Trophoblast cell (in vitro differentiated cells and primary cell): ENCODE data around the gene ERBB2.

Source experiments
- DNase-seq, 2 donors: peaks; one replicate each; pipeline ENCODE4 v3.0.0-alpha.2; 2016
- H2AFZ ChIP-seq: 2 replicates; pipeline ENCODE4 v1.6.1; 2013; ENCODE audit warnings: low read length, moderate library complexity, mild to moderate bottlenecking; ENCODE audit not compliant: insufficient read depth, poor library complexity
- H2AK5ac ChIP-seq: 2 replicates; pipeline ENCODE4 v1.6.1; 2013; ENCODE audit warnings: mild to moderate bottlenecking, low read length
- H2BK120ac ChIP-seq: 2 replicates; pipeline ENCODE4 v1.6.1; 2013; ENCODE audit warnings: low read length, mild to moderate bottlenecking, moderate library complexity; ENCODE audit not compliant: insufficient read depth, poor library complexity
- H2BK12ac ChIP-seq: 2 replicates; pipeline ENCODE4 v1.6.1; 2013; ENCODE audit warnings: mild to moderate bottlenecking, low read length, moderate library complexity
- H2BK5ac ChIP-seq: 2 replicates; pipeline ENCODE4 v1.6.1; 2013; ENCODE audit warnings: low read length, low read depth, moderate library complexity, mild to moderate bottlenecking; ENCODE audit not compliant: poor library complexity
- H3K14ac ChIP-seq: 2 replicates; pipeline ENCODE4 v1.6.1; 2013; ENCODE audit warnings: mild to moderate bottlenecking, low read length
- H3K18ac ChIP-seq: 2 replicates; pipeline ENCODE4 v1.6.1; 2013; ENCODE audit warnings: mild to moderate bottlenecking, low read length
- H3K23ac ChIP-seq: 2 replicates; pipeline ENCODE4 v1.6.1; 2013; ENCODE audit warnings: low read length
- H3K27ac ChIP-seq: 2 replicates; pipeline ENCODE4 v1.5.1; 2013; ENCODE audit warnings: low read depth, mild to moderate bottlenecking, inconsistent platforms, low read length, moderate library complexity
- H3K27me3 ChIP-seq: 2 replicates; pipeline ENCODE4 v1.6.1; 2013; ENCODE audit warnings: inconsistent platforms, mild to moderate bottlenecking, low read length, moderate library complexity; ENCODE audit not compliant: insufficient read depth
- H3K36me3 ChIP-seq, 2 experiments: 1 replicate in 1 of 2; 2 replicates in 1 of 2; pipeline ENCODE4 v1.6.1; 2013; ENCODE audit warnings: low read length in 2 of 2, mild to moderate bottlenecking in 2 of 2, moderate library complexity in 1 of 2; ENCODE audit not compliant: insufficient read depth in 2 of 2, control insufficient read depth in 1 of 2
- H3K4ac ChIP-seq: 2 replicates; pipeline ENCODE4 v1.6.1; 2013; ENCODE audit warnings: low read depth, mild to moderate bottlenecking, low read length, moderate library complexity
- H3K4me1 ChIP-seq, 2 experiments: 1 replicate in 1 of 2; 2 replicates in 1 of 2; pipeline ENCODE4 v1.6.1; 2013; ENCODE audit warnings: low read length in 2 of 2, mild to moderate bottlenecking in 2 of 2, moderate library complexity in 1 of 2; ENCODE audit not compliant: insufficient read depth in 2 of 2, control insufficient read depth in 1 of 2
- H3K4me2 ChIP-seq: 2 replicates; pipeline ENCODE4 v1.6.1; 2013; ENCODE audit warnings: inconsistent platforms, mild to moderate bottlenecking, low read length, moderate library complexity
- H3K4me3 ChIP-seq: 2 replicates; pipeline ENCODE4 v1.5.1; 2013; ENCODE audit warnings: mild to moderate bottlenecking, low read depth, low read length, inconsistent platforms
- H3K79me1 ChIP-seq: one replicate; pipeline ENCODE4 v1.6.1; 2013; ENCODE audit warnings: low read length
- H3K79me2 ChIP-seq: 2 replicates; pipeline ENCODE4 v1.6.1; 2013; ENCODE audit warnings: low read length, mild to moderate bottlenecking; ENCODE audit not compliant: control insufficient read depth, insufficient read depth, poor library complexity
- H3K9ac ChIP-seq: 2 replicates; pipeline ENCODE4 v1.6.1; 2013; ENCODE audit warnings: mild to moderate bottlenecking, low read length
- H3K9me3 ChIP-seq: 2 replicates; pipeline ENCODE4 v1.6.1; 2013; ENCODE audit warnings: low read depth, mild to moderate bottlenecking, control low read depth, inconsistent platforms, low read length; ENCODE audit not compliant: insufficient read depth
- H4K12ac ChIP-seq: 2 replicates; pipeline ENCODE4 v1.6.1; 2013; ENCODE audit warnings: low read depth, mild to moderate bottlenecking, low read length, moderate library complexity
- H4K8ac ChIP-seq: 2 replicates; pipeline ENCODE4 v1.6.1; 2013; ENCODE audit warnings: low read depth, mild to moderate bottlenecking, low read length, moderate library complexity
- H4K91ac ChIP-seq: one replicate; pipeline ENCODE4 v1.6.1; 2013; ENCODE audit warnings: low read depth, mild to moderate bottlenecking, low read length, moderate library complexity
- WGBS: extraction: QIAGEN DNeasy Blood & Tissue Kit; methylation state at CpG from one replicate; pipeline ENCODE4 v1.1.7; 2013; ENCODE audit warnings: missing lambda C conversion rate; ENCODE audit not compliant: insufficient read length, insufficient coverage; ENCODE audit errors: extremely low coverage; 5-methylcytosine and 5-hydroxymethylcytosine counted together

Gene ERBB2

DNA sequence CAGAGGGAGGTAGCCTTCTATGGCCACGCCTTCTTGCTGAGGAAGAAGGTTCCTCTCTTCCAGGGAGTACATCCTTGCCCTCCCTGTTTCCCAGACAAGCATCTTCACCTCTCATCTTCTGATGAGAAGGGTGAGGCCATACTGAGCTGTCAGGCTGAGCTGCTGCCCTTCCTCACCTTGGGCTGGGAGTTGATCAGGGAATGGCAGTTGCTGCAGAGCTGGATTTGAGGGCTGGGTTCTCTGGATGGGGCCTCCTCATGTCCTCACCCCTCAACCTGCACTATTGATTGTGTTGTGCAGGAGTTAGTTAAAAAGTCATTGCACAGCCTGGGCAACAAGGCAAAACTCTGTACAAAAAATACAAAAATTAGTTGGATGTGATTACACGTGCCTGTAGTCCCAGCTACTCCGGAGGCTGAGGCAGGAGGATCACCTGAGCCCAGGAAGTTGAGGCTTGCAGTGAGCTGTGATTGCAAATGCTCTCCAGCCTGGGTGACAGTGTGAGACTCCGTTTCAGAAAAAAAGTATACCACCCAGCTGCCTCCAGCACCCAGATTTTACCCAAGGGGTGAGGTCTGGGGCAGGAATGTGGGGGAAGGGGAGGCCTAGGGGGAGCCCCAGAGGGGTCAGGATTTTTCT is 2.0 kb downstream of the ERBB2 start:
- peak overlapping the region; percentile 38 for H3K4me3 ChIP-seq
- WGBS: no CpG with 5 or more reads among the region's 4 CpGs
- peaks cover 5% of the 10 kb centered on the region for H3K79me2 ChIP-seq

DNA sequence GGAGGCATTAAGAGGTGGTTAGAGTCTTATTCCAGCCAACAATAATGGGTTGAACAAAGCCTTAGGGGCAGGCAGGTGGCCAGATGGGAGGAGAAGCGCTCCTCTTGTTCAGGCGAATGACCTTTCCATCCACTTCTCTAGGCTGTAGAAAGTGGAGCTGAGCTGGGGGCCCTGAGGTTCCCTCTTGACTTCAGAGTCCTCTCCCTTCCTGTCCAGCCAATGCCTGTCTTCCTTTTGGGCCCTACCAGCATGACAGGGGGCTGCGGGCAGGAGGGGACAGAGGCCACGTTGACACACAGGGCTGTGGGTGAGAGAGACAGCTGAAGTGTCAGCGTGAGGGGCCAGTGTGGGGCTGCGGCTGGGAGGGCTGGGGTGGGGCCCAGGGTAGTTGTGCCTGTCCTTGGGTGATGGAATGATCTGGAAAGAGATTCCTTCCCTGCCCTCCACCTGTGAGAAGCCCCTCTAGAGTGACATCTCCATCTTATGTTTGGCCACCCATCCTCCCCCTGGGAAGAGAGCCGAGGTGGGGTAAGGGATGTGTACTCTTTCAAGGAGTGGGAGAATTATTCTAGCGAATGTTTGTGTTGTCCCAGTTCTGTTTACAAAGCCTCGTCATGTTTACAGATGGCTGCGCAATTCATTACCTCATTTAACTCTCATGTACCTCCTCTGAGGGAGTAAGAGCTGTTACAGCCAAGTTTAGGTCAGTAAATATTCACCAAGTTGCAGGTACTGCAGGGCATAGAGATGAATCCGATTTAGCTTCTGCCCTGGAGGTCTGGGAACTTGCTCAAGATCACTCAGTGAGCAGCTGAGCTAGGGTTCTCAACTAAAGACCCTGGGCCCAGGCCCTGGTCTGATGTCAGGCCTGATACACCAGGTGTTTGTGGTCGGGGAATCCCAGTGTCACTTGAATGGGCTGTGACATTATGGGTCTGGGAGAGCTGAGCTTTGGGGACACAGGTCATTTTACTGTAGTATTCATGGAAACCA is 3.3 kb downstream of the ERBB2 start:
- Histone ChIP-seq H2BK5ac (no peak overlapping the region), H3K27ac (no peak overlapping the region), H3K4me2 (no peak overlapping the region), H3K23ac (no peak overlapping the region), H3K18ac (no peak overlapping the region), H3K9ac (no peak overlapping the region), H3K4ac (no peak overlapping the region), H3K4me1 (peaks cover 7 to 21% of the 10 kb centered on the region in 2 experiments), H3K4me3 (no peak overlapping the region), H2BK120ac (no peak overlapping the region), H3K79me1 (peaks cover 8% of the 10 kb centered on the region), H3K36me3 (peaks cover 10 to 11% of the 10 kb centered on the region in 2 experiments), H3K27me3 (no peaks in the 10 kb centered on the region), H2AFZ (no peak overlapping the region), H3K9me3 (peaks cover 3% of the 10 kb centered on the region), H3K14ac (no peak overlapping the region), H3K79me2 (peaks cover 5% of the 10 kb centered on the region), H4K91ac (no peak overlapping the region), H4K8ac (no peak overlapping the region), H2BK12ac (no peak overlapping the region), H4K12ac (no peak overlapping the region), H2AK5ac (no peak overlapping the region)
- DNase-seq: peak; percentile 94 to 96
- no CpG with 5 or more reads among the region's 12 CpGs for WGBS

More for the DNA sequence above, 2.0 kb downstream of the ERBB2 start:
- peaks cover 3% of the 10 kb centered on the region for H3K9me3 ChIP-seq
- H3K79me1 ChIP-seq: peaks cover 8% of the 10 kb centered on the region
- H3K14ac ChIP-seq: no peak overlapping the region
- no peak overlapping the region for H2BK5ac ChIP-seq
- no peak overlapping the region for H3K4ac ChIP-seq
- H4K91ac ChIP-seq: no peak overlapping the region
- no peak overlapping the region for H2BK12ac ChIP-seq
- H3K36me3 ChIP-seq: peaks cover 1 to 2% of the 10 kb centered on the region in 2 experiments
- no peak overlapping the region for H4K12ac ChIP-seq
- H3K18ac ChIP-seq: no peak overlapping the region
- H2BK120ac ChIP-seq: no peak overlapping the region
- H3K4me2 ChIP-seq: peak overlapping the region; percentile 89
- H4K8ac ChIP-seq: no peak overlapping the region
- no peak overlapping the region for H2AFZ ChIP-seq
- H3K23ac ChIP-seq: no peak overlapping the region
- H3K27ac ChIP-seq: no peak overlapping the region
- no peak overlapping the region for H2AK5ac ChIP-seq
- H3K27me3 ChIP-seq: no peaks in the 10 kb centered on the region
- no peak overlapping the region for H3K9ac ChIP-seq
- DNase-seq: peak in 1 of 2 donors; percentile 49
- peaks cover 7 to 21% of the 10 kb centered on the region in 2 experiments for H3K4me1 ChIP-seq

DNA sequence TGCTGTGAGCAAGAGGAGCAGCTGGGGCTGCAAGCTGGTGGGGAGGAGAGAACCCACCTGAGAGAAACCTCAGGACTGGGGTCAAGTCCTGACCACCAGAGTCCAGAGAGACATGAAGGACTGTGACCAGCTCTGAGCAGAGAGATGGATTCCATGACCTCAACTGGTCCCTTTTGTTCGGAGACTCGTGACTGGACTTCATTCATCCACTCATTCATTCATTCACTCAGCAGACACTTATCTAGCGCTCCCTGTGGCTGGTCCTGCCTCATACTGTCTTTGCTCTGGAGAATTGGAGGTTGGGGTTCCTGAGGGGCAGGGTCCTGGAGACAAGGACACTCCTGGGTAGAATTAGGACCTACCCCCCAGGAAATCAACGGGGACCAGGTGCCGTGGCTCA is 4.0 kb downstream of the ERBB2 start:
- WGBS: no CpG with 5 or more reads among the region's 5 CpGs

DNA sequence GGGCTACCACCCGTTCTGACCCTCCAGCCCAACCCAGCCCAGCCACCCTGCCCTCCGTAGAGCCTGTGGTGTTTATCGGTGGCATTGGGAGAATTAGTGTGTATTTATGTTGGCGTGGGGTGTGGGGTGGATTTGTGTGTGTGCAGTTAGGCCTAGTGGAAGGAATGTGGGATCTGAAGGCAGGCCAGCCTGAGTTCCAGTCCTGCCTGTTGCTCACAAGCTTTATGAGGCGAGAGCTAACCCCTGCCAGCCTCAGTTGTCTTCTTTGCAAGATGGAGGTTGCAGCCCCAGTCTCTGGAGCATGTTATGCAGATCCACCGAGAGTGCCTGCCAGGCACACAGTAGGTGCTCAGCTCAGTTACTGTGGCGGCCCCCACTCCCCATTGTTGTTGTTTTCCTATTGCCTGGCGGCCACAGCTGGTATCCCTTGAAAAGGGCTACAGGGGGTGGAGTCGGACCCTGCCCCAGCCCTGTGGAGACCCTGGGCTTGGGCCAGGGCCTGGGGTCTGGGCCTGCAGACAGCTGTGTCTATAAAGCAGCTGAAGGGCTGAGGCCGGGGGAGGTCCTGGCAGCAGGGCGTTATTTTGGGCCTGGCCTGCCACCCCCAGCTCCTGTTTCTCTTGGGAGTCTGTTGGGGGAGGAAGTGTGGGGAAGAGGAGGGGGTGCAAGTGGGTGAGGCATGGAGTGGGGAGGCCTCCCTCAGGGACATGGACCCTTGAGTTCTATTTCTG is 5.1 kb downstream of the ERBB2 start:
- Histone ChIP-seq H3K36me3 (peaks cover 27 to 29% of the 10 kb centered on the region in 2 experiments), H3K9me3 (peaks cover 3% of the 10 kb centered on the region), H3K4me1 (peaks cover 7 to 21% of the 10 kb centered on the region in 2 experiments), H3K4ac (peak overlapping the region; percentile 47), H2BK12ac (no peak overlapping the region), H4K12ac (no peak overlapping the region), H4K91ac (no peak overlapping the region), H2AFZ (no peak overlapping the region), H3K18ac (no peak overlapping the region), H3K4me3 (no peak overlapping the region), H3K23ac (no peak overlapping the region), H2BK5ac (no peak overlapping the region), H2BK120ac (no peak overlapping the region), H3K4me2 (no peak overlapping the region), H2AK5ac (no peak overlapping the region), H3K79me2 (peaks cover 5% of the 10 kb centered on the region), H3K9ac (no peak overlapping the region), H4K8ac (peak overlapping the region; percentile 30), H3K14ac (no peak overlapping the region), H3K27ac (no peak overlapping the region), H3K27me3 (no peaks in the 10 kb centered on the region), H3K79me1 (peaks cover 4% of the 10 kb centered on the region)
- WGBS: 100% methylated on average over 1 of the region's 11 CpGs
- DNase-seq: peak; percentile 51 to 71

More for the DNA sequence above, 4.0 kb downstream of the ERBB2 start:
- no peak overlapping the region for H2AFZ ChIP-seq
- no peak overlapping the region for H3K18ac ChIP-seq
- no peak overlapping the region for H4K12ac ChIP-seq
- H2AK5ac ChIP-seq: no peak overlapping the region
- H3K23ac ChIP-seq: no peak overlapping the region
- no peak overlapping the region for H3K4me2 ChIP-seq
- H3K14ac ChIP-seq: no peak overlapping the region
- H4K91ac ChIP-seq: no peak overlapping the region
- no peaks in the 10 kb centered on the region for H3K27me3 ChIP-seq
- H3K36me3 ChIP-seq: peaks cover 16 to 18% of the 10 kb centered on the region in 2 experiments
- no peak overlapping the region for H4K8ac ChIP-seq
- H2BK120ac ChIP-seq: no peak overlapping the region
- DNase-seq: no peak
- H3K27ac ChIP-seq: no peak overlapping the region
- no peak overlapping the region for H2BK12ac ChIP-seq
- no peak overlapping the region for H3K9ac ChIP-seq
- H2BK5ac ChIP-seq: no peak overlapping the region
- peaks cover 7 to 21% of the 10 kb centered on the region in 2 experiments for H3K4me1 ChIP-seq
- peaks cover 3% of the 10 kb centered on the region for H3K9me3 ChIP-seq
- H3K4me3 ChIP-seq: no peak overlapping the region
- peak overlapping the region; percentile 30 for H3K4ac ChIP-seq
- peaks cover 5% of the 10 kb centered on the region for H3K79me2 ChIP-seq
- peaks cover 8% of the 10 kb centered on the region for H3K79me1 ChIP-seq
